Measurements from ENCODE around the gene PFAS. TPM values are rescaled to one million over a fixed set of nuclear protein-coding genes. Genes with fewer than 3 reads are reported as not detected.

Gene PFAS
- total and polyA plus RNA-seq, 8 donors, result 4.6 to 68.7 (median 12.4) TPM

GRCh38 chr17:8266648-8267479 lies 17.8 kb downstream of the PFAS start:
- Histone ChIP-seq H3K27me3 (no peaks in the 10 kb centered on the region), H3K9me3 (no peaks in the 10 kb centered on the region), H3K4me3 (no peak overlapping the region), H3K27ac (no peak overlapping the region), H3K4me1 (no peaks in the 10 kb centered on the region), H3K36me3 (peaks cover 38 to 83% (median 79%) of the 10 kb centered on the region in 4 donors)
- DNase-seq, result no peak
- intact Hi-C loops (cut with DNase I; ENCODE audit: low total_unique reads), result no loop called here
- TF ChIP-seq POLR2AphosphoS5 (IDR thresholded peaks at IDR 0.05), result no peak
- TF ChIP-seq CTCF (IDR thresholded peaks at IDR 0.05), result no peak
- TF ChIP-seq EP300 (IDR thresholded peaks at IDR 0.05), result no peak
- no peak for TF ChIP-seq POLR2A (IDR thresholded peaks at IDR 0.05)
- 89 to 97% (median 93%) methylated on average over 23 to 29 of the region's 29 CpGs for WGBS, 5 donors

- 87 to 93% (median 91%) methylated on average over 12 to 13 of the region's 13 CpGs for WGBS, 5 donors
- no peak for DNase-seq
- H3K27me3 ChIP-seq, result no peaks in the 10 kb centered on the region
- TF ChIP-seq CTCF (IDR thresholded peaks at IDR 0.05), result no peak
- no peak overlapping the region for H3K27ac ChIP-seq
- H3K4me1 ChIP-seq, result no peaks in the 10 kb centered on the region
- no peaks in the 10 kb centered on the region for H3K9me3 ChIP-seq
- H3K4me3 ChIP-seq, result no peak overlapping the region
- H3K36me3 ChIP-seq, result peaks cover 38 to 76% (median 73%) of the 10 kb centered on the region in 4 donors
- intact Hi-C loops (cut with DNase I; ENCODE audit: low total_unique reads), result no loop called here
Measured at GRCh38 chr17:8267480-8268147, 18.5 kb downstream of the PFAS start.

GRCh38 chr17:8268550-8269298 lies 19.6 kb downstream of the PFAS start:
- no peak for TF ChIP-seq EP300 (IDR thresholded peaks at IDR 0.05)
- no peak for TF ChIP-seq POLR2A (IDR thresholded peaks at IDR 0.05)
- TF ChIP-seq POLR2AphosphoS5 (IDR thresholded peaks at IDR 0.05), result no peak
- TF ChIP-seq CTCF (IDR thresholded peaks at IDR 0.05), result no peak
- no peak for DNase-seq
- H3K4me1 ChIP-seq, result peaks cover 0 to 4% (median under 1%) of the 10 kb centered on the region in 4 donors
- H3K4me3 ChIP-seq, result no peak overlapping the region
- no peaks in the 10 kb centered on the region for H3K27me3 ChIP-seq
- peaks cover 32 to 64% (median 62%) of the 10 kb centered on the region in 4 donors for H3K36me3 ChIP-seq
- H3K9me3 ChIP-seq, result no peaks in the 10 kb centered on the region
- 87 to 94% (median 94%) methylated on average over 28 to 29 of the region's 29 CpGs for WGBS, 5 donors
- intact Hi-C loops (cut with DNase I; ENCODE audit: low total_unique reads), result no loop called here
- H3K27ac ChIP-seq, result no peak overlapping the region

GRCh38 chr17:8272421-8272820 lies 23.3 kb downstream of the PFAS start:
- Histone ChIP-seq H3K4me1 (peaks cover 3 to 10% (median 4%) of the 10 kb centered on the region in 4 donors), H3K9me3 (no peaks in the 10 kb centered on the region), H3K27ac (no peak overlapping the region), H3K4me3 (no peak overlapping the region), H3K36me3 (peaks cover 12 to 28% (median 25%) of the 10 kb centered on the region in 4 donors), H3K27me3 (no peaks in the 10 kb centered on the region)
- TF ChIP-seq CTCF (IDR thresholded peaks at IDR 0.05), result no peak
- WGBS, 5 donors, result 85 to 98% (median 91%) methylated on average over 1 of the region's 1 CpG
- intact Hi-C loops (cut with DNase I; ENCODE audit: low total_unique reads), result no loop called here
- DNase-seq, result no peak
